Stimulated activated CD4-positive, alpha-beta T cell treated with anti-CD3 and anti-CD28 coated beads, Interleukin-1b, Interleukin-23, amount 100 ng/mL, for 4 hours (primary cell): ENCODE data around the gene SH3RF3.

Source experiments
- DNase-seq, 2 donors: peaks; one replicate each; pipeline ENCODE4 v3.0.0-alpha.2; 2020; ENCODE audit warnings: low read depth in 2 of 2

The SH3RF3 gene

GRCh38 chr2:109238580-109238979 lies 109.6 kb downstream of the SH3RF3 start:
- DNase-seq, result no peak

GRCh38 chr2:109239720-109240119 lies 110.7 kb downstream of the SH3RF3 start:
- DNase-seq, result no peak

GRCh38 chr2:109242210-109242653 lies 113.2 kb downstream of the SH3RF3 start:
- no peak for DNase-seq

GRCh38 chr2:109242654-109243331 lies 113.8 kb downstream of the SH3RF3 start:
- DNase-seq, result no peak

GRCh38 chr2:109243526-109244303 lies 114.7 kb downstream of the SH3RF3 start:
- no peak for DNase-seq

- no peak for DNase-seq
Measured at GRCh38 chr2:109244304-109244582, 115.2 kb downstream of the SH3RF3 start.

GRCh38 chr2:109244750-109245382 lies 115.9 kb downstream of the SH3RF3 start:
- DNase-seq, result no peak

- no peak for DNase-seq
Measured at GRCh38 chr2:109246176-109246575, 117.2 kb downstream of the SH3RF3 start.

- no peak for DNase-seq
Measured at GRCh38 chr2:109246616-109247015, 117.6 kb downstream of the SH3RF3 start.

GRCh38 chr2:109247340-109247739 lies 118.3 kb downstream of the SH3RF3 start:
- no peak for DNase-seq

GRCh38 chr2:109247812-109248211 lies 118.8 kb downstream of the SH3RF3 start:
- no peak for DNase-seq

- no peak for DNase-seq
Measured at GRCh38 chr2:109248590-109248989, 119.6 kb downstream of the SH3RF3 start.

- DNase-seq, result no peak
Measured at GRCh38 chr2:109253217-109253616, 124.2 kb downstream of the SH3RF3 start.

GRCh38 chr2:109254174-109254904 lies 125.3 kb downstream of the SH3RF3 start:
- DNase-seq, result no peak

GRCh38 chr2:109255654-109256053 lies 126.6 kb downstream of the SH3RF3 start:
- DNase-seq, result no peak

- no peak for DNase-seq
Measured at GRCh38 chr2:109256111-109256510, 127.1 kb downstream of the SH3RF3 start.

GRCh38 chr2:109256921-109257320 lies 127.9 kb downstream of the SH3RF3 start:
- no peak for DNase-seq

GRCh38 chr2:109257653-109258052 lies 128.6 kb downstream of the SH3RF3 start:
- no peak for DNase-seq

GRCh38 chr2:109258376-109258775 lies 129.4 kb downstream of the SH3RF3 start:
- DNase-seq, result no peak

GRCh38 chr2:109258905-109259540 lies 130.0 kb downstream of the SH3RF3 start:
- no peak for DNase-seq

GRCh38 chr2:109259671-109260070 lies 130.7 kb downstream of the SH3RF3 start:
- DNase-seq, result no peak
